ACHN (cell line): ENCODE data around the gene CCR5.
"Not testable (repeated sequence)": the region's sequence is repeated elsewhere in the genome, so short reads cannot be mapped to it uniquely, and the experiment has no call there.

Source experiments
- DNase-seq: peaks from one replicate; pipeline ENCODE4 v3.0.0-alpha.2; 2015
- in situ Hi-C: cut with HindIII; loops from 2 replicates; pipeline ENCODE4 v1.10.0; 2017; ENCODE audit warnings: low sequenced_read_pairs, low pct_ligation_motif_present, low pct_unique_long_range_greater_than_20kb

CCR5 gene

DNA sequence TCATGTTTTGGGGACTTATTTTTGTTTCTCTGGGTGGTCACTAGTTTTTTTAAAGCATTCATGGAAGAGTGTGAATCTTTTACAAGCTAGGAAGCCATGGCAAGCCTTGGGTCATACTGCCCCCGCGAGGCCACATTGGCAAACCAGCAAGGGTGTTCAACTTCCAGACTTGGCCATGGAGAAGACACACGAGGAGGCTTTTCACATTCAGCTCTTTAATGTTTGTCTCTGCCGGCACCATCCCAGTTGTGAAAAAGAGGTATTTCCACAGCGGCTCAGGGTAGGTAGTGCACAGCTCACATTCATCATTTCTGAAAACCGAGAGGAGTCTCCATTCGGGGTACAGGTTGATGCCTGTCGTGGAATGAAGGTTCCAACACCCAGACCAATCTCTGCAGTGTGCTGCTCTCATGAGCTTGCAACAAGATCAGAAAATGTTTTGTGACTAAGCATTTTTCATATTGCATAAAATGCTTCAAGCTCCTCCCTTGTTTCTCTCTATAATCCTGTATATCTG lies 7.7 kb downstream of the CCR5 start:
- in situ Hi-C loops: no loop called here
- peak; percentile 46 for DNase-seq

DNA sequence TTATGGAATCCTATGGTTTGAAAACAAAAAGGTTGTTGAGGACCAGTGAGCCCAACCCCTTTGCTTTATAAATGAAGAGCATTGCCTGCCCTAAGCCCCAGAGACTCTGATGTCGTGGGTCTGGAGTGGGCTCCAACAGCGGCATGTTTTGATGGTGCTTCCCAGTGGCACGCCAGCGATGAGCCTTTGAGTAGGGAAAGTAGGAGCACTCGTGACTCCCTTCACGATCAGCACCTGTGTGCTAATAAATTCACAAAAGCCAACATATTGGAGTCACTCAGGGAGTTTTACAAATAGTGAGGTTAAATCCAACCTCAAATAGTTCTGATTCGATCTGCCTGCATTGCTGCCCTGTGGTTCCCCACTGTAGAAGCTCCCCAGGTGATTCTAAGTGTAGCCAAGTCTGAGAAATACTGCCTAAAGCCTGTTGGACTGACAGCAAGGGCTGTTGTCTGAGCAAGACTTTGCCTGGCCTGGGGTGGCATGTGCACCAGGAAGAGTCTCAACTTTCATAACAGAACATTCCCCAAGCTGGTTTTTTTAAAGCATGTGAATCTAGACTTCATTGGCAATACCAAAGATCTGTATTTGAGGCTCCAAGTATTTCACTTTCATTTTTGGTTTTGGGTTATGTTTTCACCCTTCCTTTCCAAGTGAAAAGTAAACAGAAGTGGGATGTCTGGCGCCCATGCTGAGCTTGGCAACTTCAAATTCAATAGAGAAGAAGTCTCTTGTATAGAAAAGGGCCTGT lies 9.9 kb downstream of the CCR5 start:
- DNase-seq: no peak
- in situ Hi-C loops: no loop called here

DNA sequence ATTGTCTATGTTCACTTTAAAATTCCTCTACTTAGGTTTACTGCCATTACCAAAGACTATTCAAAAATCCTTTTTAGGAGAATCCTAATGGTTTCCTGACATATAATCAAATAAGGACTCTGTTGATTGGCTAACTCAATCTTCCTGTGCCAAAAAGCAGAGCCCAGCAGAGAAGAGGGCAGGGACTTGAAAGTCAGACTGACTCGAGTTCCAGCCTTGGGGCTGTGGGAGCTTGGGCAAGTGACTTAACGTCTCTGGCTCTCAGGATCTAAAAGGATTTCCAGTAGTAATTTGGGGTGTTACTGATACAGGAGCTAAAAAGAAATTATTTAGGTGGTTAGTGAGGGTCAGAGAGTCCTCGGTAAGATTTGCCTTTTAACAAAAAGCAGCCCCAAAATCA lies 10.9 kb downstream of the CCR5 start:
- DNase-seq: no peak
- in situ Hi-C loops: no loop called here

DNA sequence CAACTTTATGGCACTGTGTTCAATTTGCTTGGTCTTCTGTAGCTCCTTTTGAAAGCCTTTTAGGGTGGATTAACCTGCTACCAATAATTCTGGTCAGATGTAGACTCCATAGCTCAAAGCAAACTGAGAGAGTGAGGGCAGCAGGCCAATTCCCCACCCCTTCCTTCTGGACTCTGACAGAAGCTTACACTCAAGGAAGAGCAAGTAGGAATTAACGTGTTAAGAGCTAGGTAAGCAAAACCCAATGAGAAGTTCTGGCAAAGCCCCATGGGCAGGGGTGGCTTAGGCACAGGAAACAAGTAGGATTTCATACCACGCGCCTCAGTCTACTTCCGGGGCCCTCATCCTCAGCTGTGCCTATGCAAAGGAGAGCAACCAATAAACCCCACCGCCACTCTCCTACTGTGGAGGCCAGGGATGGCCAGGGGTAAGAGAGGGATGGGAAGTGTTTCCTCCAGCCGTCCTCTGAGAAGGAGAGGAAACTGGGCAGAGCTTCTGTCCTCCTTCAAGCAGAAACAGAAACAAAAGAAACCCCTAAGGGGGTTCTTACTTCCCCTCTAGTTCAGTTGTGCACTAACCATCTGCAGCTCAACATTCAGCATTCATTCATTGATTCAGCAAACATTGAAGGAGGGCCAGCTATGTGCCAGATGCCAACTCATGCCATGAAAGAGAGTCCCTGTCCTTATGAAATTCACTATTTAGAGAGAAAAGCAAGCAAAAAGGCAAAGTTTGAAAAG lies 12.6 kb downstream of the CCR5 start:
- DNase-seq: no peak

DNA sequence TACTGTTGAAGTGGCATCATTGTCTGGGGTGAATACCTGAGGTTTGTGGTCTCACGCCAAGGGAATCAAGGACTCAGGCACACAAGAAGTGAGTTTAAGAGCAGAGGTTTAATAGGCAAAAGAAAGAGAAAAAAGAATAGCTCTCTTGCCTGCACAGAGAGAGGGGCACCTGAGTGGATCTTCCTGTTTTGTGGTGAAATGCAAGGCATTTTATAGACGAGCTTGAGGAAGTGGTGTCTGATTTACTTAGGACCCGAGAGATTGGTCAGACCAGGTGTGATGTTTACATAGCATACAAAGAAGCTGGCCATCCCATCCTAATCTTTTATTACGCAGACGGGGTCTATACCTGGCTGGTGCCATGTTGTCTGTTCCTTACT lies 13.2 kb downstream of the CCR5 start:
- in situ Hi-C loops: no loop called here

More for the DNA sequence above, 12.6 kb downstream of the CCR5 start:
- in situ Hi-C loops: no loop called here

DNA sequence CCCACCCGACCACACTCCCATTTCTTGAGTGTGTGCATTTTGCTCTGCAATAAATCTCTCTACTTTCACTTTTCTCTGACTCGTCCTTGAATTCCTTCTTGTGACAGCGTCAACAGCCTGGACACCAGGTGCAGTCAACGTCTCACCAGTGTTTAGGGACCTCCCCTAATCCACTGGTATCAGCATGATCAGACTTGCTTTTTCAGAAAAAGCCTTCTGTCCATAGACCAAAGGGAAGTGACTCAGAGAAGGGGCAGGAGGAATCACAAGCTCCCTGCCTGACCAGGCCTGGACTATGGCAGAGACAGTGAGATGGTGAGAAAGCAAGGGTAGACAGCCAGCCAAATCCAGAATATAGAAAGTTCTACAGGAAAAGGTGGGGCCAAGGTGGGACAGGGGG lies 15.5 kb downstream of the CCR5 start:
- in situ Hi-C loops: no loop called here
- peak; percentile 22 for DNase-seq

More for the DNA sequence above, 13.2 kb downstream of the CCR5 start:
- no peak for DNase-seq

DNA sequence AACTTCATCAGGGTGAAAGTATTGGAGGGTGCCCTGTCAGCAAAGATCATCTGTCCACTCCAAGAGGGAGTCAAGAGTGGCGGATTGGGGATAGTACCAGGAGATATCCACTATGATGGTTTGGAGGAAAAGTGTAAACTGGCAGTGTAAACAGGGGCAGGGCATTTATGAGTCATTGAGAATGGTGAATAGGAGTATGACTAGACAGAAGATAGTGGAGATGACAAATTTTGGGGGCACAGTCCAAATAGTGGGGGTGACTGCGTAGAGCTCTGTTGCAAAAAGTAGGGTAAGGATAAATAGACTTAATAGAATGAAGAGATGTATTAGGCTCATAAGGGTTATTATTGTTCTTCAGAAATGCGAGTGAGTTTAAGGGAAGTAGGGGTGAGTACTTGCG lies 18.1 kb downstream of the CCR5 start:
- DNase-seq, in situ Hi-C loops: not testable (repeated sequence)

DNA sequence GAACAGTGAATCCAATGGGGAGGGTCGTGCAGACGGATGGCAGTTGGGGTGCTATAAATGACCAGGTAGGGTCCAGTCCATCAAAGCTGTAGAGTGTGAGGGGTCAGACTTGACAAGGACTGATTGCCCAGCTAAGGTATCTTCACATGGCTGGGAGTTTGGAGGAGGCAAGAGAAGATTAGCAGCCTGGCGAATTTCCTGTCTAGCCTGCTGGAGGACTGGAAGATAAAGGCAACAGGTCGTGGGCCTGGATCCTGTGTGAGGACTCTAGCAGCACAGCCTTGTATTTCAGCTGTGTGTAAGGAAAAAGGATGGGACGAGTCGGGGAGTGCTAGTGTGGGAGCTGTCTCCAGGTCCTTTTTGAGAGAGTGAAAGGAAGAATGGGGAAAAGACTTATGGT lies 18.6 kb downstream of the CCR5 start:
- DNase-seq: no peak
- in situ Hi-C loops: no loop called here

DNA sequence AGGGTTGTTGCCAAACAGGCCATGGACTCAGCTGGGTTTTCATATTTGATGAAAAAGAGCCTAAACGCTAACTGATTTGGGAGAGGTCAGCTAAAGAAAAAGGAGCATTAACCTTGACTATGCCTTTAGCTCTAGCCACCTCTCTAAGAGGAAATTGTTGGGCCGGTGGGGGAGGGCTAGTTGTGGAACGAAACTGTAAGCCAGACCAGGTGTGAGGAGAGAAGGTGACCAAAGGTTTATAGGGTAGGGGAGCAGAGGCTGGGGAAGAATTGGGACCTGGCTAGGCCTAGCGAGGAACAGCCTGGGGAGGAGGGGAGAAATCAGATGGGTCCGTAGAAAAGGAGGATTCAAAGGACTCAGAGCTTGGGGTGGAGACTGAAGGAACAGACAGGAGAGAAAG lies 20.8 kb downstream of the CCR5 start:
- in situ Hi-C loops, DNase-seq: not testable (repeated sequence)

DNA sequence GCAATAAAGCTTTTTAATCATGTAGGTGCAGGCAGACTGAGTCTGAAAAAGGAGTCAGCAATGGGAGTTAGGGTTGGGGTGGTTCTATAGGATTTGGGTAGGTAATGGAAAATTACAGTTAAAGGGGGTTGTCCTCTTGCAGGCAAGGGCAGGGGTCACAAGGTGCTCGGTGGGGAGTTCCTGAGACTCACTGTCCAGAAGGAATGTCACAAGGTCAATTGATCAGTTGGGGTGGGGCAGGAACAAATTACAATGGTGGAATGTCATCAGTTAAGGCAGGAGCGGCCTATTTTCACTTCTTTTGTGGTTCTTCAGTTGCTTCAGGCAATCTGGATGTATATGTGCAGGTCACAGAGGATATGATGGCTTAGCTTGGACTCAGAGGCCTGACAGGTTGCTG lies 22.3 kb downstream of the CCR5 start:
- in situ Hi-C loops: no loop called here
- no peak for DNase-seq

DNA sequence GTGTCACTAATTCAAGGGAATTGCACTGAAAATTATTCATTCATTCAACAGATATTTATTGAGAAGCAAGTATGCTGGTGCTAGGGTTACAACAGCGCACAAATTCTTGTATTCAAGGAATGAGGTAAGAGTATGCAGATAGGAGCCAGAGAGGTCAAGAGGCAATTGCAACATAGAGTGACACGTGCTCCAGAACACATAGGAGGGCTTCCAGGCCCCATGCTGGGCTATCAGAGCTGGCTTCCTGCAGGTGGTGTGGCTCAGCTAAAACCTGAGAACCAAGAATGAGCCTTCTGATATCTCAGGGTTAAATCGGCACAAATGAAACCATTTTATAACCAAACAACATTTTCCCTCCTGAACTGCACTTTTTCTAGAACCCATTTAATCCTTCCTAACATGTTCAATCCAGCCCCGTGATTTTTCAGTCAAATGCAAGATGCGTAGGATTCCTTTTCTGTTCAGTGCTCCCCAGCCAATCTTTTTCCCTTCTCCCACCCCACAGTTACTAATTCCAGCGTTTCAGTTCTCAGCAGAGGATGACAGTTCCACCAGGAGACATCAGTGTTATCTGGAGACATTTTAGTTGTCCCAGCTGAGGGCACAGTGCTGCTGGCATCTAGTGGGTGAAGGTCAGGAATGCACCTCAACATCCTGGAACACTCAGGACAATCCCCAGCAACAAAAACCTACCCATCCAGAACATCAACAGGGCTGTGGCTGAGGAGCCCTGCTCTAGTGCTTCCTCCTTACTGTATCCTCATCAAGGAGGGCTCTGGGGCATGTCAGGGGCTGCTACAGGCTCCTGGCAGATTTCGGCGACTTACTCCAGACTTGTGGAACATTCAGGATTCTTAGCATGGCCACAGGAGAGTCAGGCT lies 23.0 kb downstream of the CCR5 start:
- in situ Hi-C loops: no loop called here
- DNase-seq: no peak

DNA sequence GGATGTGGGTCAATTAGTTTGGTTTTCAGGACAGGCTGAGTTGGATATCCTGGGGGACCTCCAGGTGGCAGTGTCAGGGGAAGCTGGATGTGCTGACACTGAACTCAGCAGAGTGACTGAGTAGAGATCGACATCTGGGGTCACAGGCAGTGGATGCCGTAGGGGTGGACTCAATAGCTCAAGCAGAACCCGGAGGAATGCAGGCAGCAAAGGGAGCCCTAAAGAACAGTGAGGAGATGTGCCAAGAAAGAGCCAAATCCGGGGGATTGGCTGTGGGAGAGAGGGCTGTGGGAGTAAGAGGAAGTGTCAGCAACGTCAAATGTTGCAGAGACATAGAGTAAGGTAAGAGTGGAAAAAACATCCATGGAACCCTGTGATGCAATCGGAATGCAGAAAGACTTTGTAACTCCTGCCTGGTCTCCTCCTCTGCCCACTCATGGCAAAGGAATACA lies 24.5 kb downstream of the CCR5 start:
- DNase-seq: no peak
- in situ Hi-C loops: no loop called here

DNA sequence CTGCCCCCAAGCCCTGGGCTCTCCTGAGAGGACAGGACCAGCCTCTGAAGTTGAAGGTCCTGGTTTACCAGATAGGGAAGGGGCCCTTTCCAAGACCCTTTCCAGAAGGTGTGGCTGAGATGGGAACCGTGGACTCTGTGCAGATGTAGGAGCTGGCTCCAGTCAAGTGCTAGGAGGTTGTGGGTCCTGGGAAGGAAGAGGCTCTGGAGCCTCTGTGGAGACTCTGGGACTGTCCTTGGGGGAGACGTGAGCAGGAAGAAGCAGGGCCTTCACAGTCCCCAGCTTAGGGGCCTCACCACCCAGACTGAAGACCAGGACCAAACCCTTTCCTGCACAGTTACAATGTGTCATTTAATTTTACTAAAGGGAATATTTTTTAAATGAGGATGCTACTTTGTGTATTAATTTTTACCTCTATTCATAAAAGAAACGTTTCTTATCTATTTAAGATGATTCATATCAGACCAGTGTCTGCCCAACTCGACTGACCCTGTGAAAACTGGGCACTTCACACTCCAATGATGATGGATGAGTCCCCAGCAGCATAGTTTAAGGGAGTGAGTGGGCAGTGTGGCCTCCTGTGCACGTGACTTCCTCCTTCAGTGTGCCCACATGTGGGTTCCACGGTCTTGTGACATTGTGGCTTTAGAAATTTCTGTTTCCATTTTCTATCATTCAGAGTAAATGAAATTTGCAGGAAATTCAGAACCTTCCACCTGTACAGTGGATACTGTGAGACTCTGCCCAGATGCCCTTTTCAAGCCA lies 25.2 kb downstream of the CCR5 start:
- in situ Hi-C loops: no loop called here

DNA sequence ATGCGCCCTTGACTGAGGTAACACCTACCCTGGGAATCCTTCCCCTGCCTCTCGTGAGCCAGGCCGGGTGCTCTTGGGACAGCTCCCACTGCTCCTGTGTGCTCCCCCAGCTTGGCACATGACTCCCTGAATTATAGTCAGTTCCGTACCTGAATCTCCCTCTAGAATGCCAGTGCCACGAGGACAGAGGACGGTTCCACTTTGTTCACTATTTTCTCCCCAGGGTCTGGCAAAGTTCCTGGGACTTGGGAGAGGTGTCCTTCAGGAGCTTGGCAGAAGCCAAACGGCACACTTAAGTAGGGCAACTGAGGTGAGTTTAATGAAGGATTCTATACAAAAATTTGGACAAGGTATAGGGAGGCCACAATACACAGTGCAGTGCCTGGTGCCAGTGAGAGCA lies 26.4 kb downstream of the CCR5 start:
- no peak for DNase-seq
- in situ Hi-C loops: no loop called here

More for the DNA sequence above, 25.2 kb downstream of the CCR5 start:
- no peak for DNase-seq

DNA sequence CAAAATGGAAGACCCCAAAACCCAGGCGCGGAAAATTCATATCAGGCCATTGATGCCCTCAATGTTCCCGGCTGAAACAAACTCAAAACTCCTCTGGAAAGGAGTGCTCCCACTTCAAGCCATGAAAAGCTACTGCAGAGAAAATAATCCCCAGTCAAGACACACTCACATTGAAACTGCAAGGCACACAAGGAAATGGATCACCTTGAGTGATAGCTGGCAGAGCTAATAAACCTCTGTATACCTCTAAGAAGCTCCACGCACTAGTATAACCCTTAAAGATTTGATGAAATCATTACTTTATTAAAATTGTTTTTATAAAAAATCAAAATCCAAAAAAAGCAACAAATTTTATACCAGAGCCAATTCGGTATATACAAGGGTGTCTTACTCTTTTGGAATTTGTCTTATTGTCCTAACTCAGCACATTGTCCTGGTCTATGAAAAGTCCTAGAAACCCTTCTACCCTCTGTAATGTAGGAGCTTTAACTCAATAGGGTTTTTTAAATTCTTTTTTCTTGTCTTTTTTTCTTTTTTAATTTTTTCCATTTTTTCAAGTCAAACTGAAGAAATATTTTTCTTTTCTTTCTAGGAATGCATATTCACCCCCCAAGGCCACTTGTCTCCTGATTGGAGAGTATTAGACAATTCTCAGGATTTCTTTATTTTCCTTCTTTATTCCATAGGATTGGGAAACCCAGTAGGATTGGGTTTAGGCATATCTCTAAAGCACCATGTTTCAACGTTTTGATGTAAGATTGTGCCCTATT lies 27.6 kb downstream of the CCR5 start:
- in situ Hi-C loops: no loop called here

DNA sequence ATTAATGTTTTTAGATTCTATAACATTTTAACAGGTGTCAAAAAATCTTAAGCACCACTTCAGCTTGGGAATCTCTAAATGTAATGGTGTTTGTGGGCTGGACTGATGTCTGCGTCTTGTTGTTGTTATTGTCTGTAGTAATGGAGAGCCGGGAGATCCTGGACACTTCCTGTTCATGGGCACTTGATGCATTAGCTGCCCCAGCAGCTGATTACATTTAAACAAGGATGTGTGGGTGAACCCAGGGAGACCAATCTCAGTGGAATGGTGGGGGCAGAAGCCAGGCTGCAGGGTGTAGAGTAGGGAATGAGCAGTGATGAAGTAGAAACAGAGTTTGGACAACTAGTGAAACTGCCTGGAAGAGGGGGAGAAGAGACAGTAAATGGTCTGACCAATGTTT lies 28.4 kb downstream of the CCR5 start:
- in situ Hi-C loops: no loop called here
- DNase-seq: no peak

More for the DNA sequence above, 27.6 kb downstream of the CCR5 start:
- DNase-seq: no peak

DNA sequence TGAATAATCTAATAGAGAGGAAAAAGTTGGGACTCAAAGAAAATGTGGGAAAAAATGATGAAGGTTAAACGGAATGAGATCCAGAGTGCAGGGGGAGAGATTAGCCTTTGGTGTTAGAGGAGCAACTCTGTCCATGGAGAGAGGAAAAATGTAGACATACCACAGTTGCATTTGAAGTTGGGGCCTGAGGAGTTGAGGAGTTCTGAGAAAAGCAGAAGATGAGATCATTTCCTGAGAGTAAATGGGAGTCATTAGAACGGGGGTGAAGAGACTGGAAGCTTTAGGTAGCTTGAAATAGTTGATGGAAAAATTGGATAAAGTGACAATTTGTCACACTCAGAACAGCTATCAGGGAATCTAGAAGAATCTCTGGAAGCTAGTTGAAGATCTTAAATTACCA lies 28.8 kb downstream of the CCR5 start:
- in situ Hi-C loops: no loop called here
- no peak for DNase-seq
